ES-I3 (cell line): Measurements from ENCODE around the gene BBS2.
"Not testable (repeated sequence)": the region's sequence is repeated elsewhere in the genome, so short reads cannot be mapped to it uniquely, and the experiment has no call there.

Experiments used
- H3K36me3 ChIP-seq: 2 replicates; pipeline ENCODE4 v1.6.1; 2013; ENCODE audit warnings: mild to moderate bottlenecking, low read length, control low read depth, moderate library complexity; ENCODE audit not compliant: insufficient read depth
- H3K4me1 ChIP-seq: 2 replicates; pipeline ENCODE4 v1.6.1; 2013; ENCODE audit warnings: mild to moderate bottlenecking, control low read depth, low read length; ENCODE audit not compliant: insufficient read depth
- H3K9ac ChIP-seq: 2 replicates; pipeline ENCODE4 v1.6.1; 2013; ENCODE audit warnings: low read depth, mild to moderate bottlenecking, low read length, moderate library complexity
- H3K9me3 ChIP-seq: 2 replicates; pipeline ENCODE4 v1.6.1; 2013; ENCODE audit warnings: mild to moderate bottlenecking, low read length, moderate library complexity; ENCODE audit not compliant: control insufficient read depth, insufficient read depth

Gene BBS2

GRCh38 chr16:56510544-56510943 lies 9.3 kb downstream of the BBS2 start:
- H3K9ac ChIP-seq = no peak overlapping the region
- no peaks in the 10 kb centered on the region for H3K9me3 ChIP-seq
- H3K4me1 ChIP-seq = peaks cover under 1% of the 10 kb centered on the region; the same call in 1 of the 2 replicates
- no peaks in the 10 kb centered on the region; the same call in 1 of the 2 replicates for H3K36me3 ChIP-seq

- no peaks in the 10 kb centered on the region for H3K4me1 ChIP-seq
- H3K36me3 ChIP-seq = no peaks in the 10 kb centered on the region; the same call in 1 of the 2 replicates
- no peak overlapping the region for H3K9ac ChIP-seq
- no peaks in the 10 kb centered on the region for H3K9me3 ChIP-seq
Observed at GRCh38 chr16:56506941-56507340, 12.9 kb downstream of the BBS2 start.

- Histone ChIP-seq H3K4me1 (no peaks in the 10 kb centered on the region), H3K9ac (no peak overlapping the region), H3K9me3 (no peaks in the 10 kb centered on the region), H3K36me3 (no peaks in the 10 kb centered on the region; the same call in 1 of the 2 replicates)
Observed at GRCh38 chr16:56505181-56505580, 14.6 kb downstream of the BBS2 start.

- H3K9ac ChIP-seq = no peak overlapping the region
- H3K4me1 ChIP-seq = no peaks in the 10 kb centered on the region
- H3K36me3 ChIP-seq = peaks cover 5% of the 10 kb centered on the region
- no peaks in the 10 kb centered on the region for H3K9me3 ChIP-seq
Observed at GRCh38 chr16:56493815-56494214, 26.0 kb downstream of the BBS2 start.

- Histone ChIP-seq H3K36me3 (0 out of 2 replicates have a peak, but pooled peaks cover 1% of the 10 kb centered on the region), H3K9me3 (no peaks in the 10 kb centered on the region), H3K4me1 (no peaks in the 10 kb centered on the region), H3K9ac (no peak overlapping the region)
Observed at GRCh38 chr16:56493126-56493525, 26.7 kb downstream of the BBS2 start.

GRCh38 chr16:56491657-56492261 lies 28.1 kb downstream of the BBS2 start:
- no peaks in the 10 kb centered on the region for H3K36me3 ChIP-seq
- H3K4me1 ChIP-seq = no peaks in the 10 kb centered on the region
- H3K9ac ChIP-seq = no peak overlapping the region

GRCh38 chr16:56488868-56489267 lies 31.0 kb downstream of the BBS2 start:
- H3K36me3 ChIP-seq, H3K9me3 ChIP-seq, H3K4me1 ChIP-seq, H3K9ac ChIP-seq: not testable (repeated sequence)

More at GRCh38 chr16:56491657-56492261, 28.1 kb downstream of the BBS2 start:
- H3K9me3 ChIP-seq = no peaks in the 10 kb centered on the region

- H3K9me3 ChIP-seq = no peaks in the 10 kb centered on the region
- no peaks in the 10 kb centered on the region; the same call in 1 of the 2 replicates for H3K36me3 ChIP-seq
- no peak overlapping the region for H3K9ac ChIP-seq
- H3K4me1 ChIP-seq = no peaks in the 10 kb centered on the region
Observed at GRCh38 chr16:56488035-56488434, 31.8 kb downstream of the BBS2 start.

GRCh38 chr16:56483394-56483793 lies 36.4 kb downstream of the BBS2 start:
- no peak overlapping the region for H3K9ac ChIP-seq
- peaks cover 2% of the 10 kb centered on the region; the same call in 1 of the 2 replicates for H3K36me3 ChIP-seq
- no peaks in the 10 kb centered on the region for H3K4me1 ChIP-seq
- H3K9me3 ChIP-seq = no peaks in the 10 kb centered on the region

GRCh38 chr16:56482683-56483236 lies 37.1 kb downstream of the BBS2 start:
- Histone ChIP-seq H3K4me1 (no peaks in the 10 kb centered on the region), H3K9me3 (no peaks in the 10 kb centered on the region), H3K9ac (no peak overlapping the region), H3K36me3 (peaks cover 2% of the 10 kb centered on the region; the same call in 1 of the 2 replicates)

GRCh38 chr16:56481468-56482122 lies 38.2 kb downstream of the BBS2 start:
- Histone ChIP-seq H3K9me3 (no peaks in the 10 kb centered on the region), H3K9ac (no peak overlapping the region), H3K4me1 (peaks cover 5% of the 10 kb centered on the region; the same call in 1 of the 2 replicates), H3K36me3 (peaks cover 5% of the 10 kb centered on the region)

- no peak overlapping the region for H3K9ac ChIP-seq
- H3K36me3 ChIP-seq = peaks cover 12% of the 10 kb centered on the region
- no peaks in the 10 kb centered on the region for H3K9me3 ChIP-seq
- H3K4me1 ChIP-seq = peaks cover 5% of the 10 kb centered on the region; the same call in 1 of the 2 replicates
Observed at GRCh38 chr16:56480776-56481467, 38.9 kb downstream of the BBS2 start.

GRCh38 chr16:56479469-56479868 lies 40.4 kb downstream of the BBS2 start:
- H3K9me3 ChIP-seq = no peaks in the 10 kb centered on the region
- H3K4me1 ChIP-seq = peaks cover 10% of the 10 kb centered on the region
- peaks cover 15% of the 10 kb centered on the region for H3K36me3 ChIP-seq
- H3K9ac ChIP-seq = no peak overlapping the region

- H3K36me3 ChIP-seq = peaks cover 15% of the 10 kb centered on the region
- no peak overlapping the region for H3K9ac ChIP-seq
- no peaks in the 10 kb centered on the region for H3K9me3 ChIP-seq
- H3K4me1 ChIP-seq = peaks cover 10% of the 10 kb centered on the region
Observed at GRCh38 chr16:56478281-56479049, 41.4 kb downstream of the BBS2 start.
